GM12892 (cell line): ENCODE data around the gene RAB30.

Experiments used
- POLR2A ChIP-seq: IDR thresholded peaks from 2 replicates; pipeline ENCODE4 v1.6.1; 2011; ENCODE audit warnings: low read depth, low read length, control low read depth
- POLR2AphosphoS5 ChIP-seq: IDR thresholded peaks from 2 replicates; pipeline ENCODE4 v1.6.1; 2011; ENCODE audit warnings: low read depth, low read length, control low read depth

DNA sequence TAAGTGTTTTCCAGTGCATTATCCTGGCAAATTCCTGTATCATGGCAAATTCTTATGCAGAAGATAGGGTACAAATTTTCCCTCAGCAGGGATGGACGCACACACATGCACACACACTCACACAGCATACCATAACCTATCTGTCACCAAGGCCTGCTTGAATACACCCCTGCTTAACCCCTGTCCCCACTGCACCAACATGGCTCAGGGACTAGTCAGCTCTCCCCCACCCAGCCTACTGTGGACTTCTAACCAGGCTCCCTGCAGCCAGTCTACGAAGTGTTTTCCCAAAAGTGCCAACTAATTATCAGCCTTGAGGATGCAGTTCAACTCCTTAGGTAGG is 63.1 kb downstream of the RAB30 start:
- TF ChIP-seq POLR2AphosphoS5 (no peak), POLR2A (no peak)
